ENCODE results near the gene ANKRD60. TPM values are rescaled to one million over a fixed set of nuclear protein-coding genes. Genes with fewer than 3 reads are reported as not detected.

ANKRD60 gene
- total and polyA plus RNA-seq, 2 experiments from 2014 or later, result not detected

DNA sequence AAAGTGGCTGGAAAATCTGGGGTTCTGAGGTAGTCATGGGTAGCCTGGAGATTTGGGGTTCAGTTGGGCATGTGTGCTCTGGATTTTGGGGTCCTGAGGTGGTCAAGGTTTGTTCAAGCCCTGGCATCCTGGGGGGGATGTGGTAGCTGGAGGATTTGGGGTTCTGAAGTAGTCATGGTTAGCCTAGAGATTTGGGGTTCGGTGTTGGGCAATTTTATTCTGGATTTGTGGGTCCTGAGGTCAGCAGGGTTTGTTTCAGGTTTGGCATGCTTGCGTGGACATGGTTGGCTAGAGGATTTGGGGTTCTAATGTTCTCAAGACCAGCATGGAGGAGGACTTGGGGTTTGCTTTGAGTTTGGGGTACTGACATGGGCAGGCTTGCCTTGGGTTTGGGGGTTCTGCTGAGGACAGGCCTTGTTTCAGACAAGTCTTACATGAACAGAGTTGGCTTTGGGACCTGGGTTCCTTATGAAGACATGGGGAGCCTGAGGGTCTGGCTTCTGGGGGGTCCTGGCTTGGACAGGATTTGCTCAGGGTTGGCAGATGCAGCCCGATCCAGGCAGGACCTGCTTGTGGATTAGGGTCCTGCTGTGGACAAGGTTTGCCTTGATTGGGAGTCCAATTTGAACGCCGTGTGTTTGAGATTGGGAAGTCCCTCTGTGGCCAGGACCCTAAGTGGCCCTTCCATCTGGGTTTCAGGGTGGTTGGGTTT lies 906 bp downstream of the ANKRD60 start:
- Histone ChIP-seq H3K36me3 (replicated peaks; ENCODE audit: insufficient read depth, low read depth) (no peaks in the 10 kb centered on the region), H3K4me1 (ENCODE audit: insufficient read depth) (peaks cover 9% of the 10 kb centered on the region), H3K79me2 (no peaks in the 10 kb centered on the region), H4K20me1 (ENCODE audit: insufficient read depth, poor library complexity, severe bottlenecking) (no peaks in the 10 kb centered on the region), H3K9me3 (ENCODE audit: low read depth) (no peaks in the 10 kb centered on the region), H3K27me3 (peaks cover 65% of the 10 kb centered on the region), H3K9me2 (replicated peaks; ENCODE audit: insufficient read depth) (no peaks in the 10 kb centered on the region), H3K4me2 (no peak overlapping the region), H3K4me3 (no peak overlapping the region), H2AFZ (no peak overlapping the region), H3K27ac (no peak overlapping the region)
- WGBS (ENCODE audit: low lambda C conversion rate, missing lambda C conversion rate), result 91% methylated on average over 5 of the region's 5 CpGs
- TF ChIP-seq EZH2phosphoT487 (IDR thresholded peaks at IDR 0.05; ENCODE audit: low read depth, severe bottlenecking, unreplicated experiment), result no peak
- TF ChIP-seq, protein P1, sequence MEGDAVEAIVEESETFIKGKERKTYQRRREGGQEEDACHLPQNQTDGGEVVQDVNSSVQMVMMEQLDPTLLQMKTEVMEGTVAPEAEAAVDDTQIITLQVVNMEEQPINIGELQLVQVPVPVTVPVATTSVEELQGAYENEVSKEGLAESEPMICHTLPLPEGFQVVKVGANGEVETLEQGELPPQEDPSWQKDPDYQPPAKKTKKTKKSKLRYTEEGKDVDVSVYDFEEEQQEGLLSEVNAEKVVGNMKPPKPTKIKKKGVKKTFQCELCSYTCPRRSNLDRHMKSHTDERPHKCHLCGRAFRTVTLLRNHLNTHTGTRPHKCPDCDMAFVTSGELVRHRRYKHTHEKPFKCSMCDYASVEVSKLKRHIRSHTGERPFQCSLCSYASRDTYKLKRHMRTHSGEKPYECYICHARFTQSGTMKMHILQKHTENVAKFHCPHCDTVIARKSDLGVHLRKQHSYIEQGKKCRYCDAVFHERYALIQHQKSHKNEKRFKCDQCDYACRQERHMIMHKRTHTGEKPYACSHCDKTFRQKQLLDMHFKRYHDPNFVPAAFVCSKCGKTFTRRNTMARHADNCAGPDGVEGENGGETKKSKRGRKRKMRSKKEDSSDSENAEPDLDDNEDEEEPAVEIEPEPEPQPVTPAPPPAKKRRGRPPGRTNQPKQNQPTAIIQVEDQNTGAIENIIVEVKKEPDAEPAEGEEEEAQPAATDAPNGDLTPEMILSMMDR (IDR thresholded peaks at IDR 0.05; ENCODE audit: poor library complexity), result no peak
- no peak for TF ChIP-seq EZH2 (IDR thresholded peaks at IDR 0.05; ENCODE audit: borderline replicate concordance)
- no peak for DNase-seq (ENCODE audit: low spot score)

DNA sequence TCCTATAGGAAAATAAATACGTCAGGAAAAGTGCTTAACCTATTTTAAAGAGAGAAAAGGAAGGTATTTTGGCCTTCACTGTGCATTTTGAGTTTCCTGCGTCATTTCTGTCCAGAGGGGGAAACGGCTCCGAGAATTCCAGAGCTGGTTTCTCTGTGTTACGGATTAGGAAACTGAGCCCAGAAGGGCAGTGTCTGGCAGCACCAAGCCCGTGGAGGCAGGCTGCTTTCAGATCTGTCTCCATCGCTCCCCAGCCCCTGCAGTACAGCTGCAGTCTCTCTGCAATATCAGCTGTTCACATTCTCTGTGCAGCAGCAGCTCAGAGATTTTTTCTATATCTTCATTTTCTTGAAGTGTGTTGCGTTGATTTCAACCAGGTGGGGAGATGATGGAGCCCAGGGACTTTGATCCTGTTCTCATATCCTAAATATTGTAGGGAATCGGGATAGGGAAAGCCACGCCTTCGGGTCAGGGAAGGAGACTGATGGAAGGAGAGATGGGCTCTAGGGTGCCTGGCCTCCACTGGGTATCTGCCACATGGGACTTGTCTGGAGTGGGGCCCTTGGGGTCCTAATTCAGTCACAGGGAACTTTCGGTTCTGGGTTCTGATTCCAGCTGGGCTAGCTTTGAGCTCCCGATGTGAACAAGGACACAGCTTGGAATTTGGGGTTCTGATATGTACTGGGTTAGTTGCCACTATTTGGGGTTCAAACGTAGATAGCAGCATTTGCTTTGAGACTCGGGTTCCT lies 2.8 kb downstream of the ANKRD60 start:
- Histone ChIP-seq H3K4me2 (no peak overlapping the region), H2AFZ (no peak overlapping the region), H3K9me3 (ENCODE audit: low read depth) (no peaks in the 10 kb centered on the region), H3K27ac (no peak overlapping the region), H4K20me1 (ENCODE audit: insufficient read depth, poor library complexity, severe bottlenecking) (no peaks in the 10 kb centered on the region), H3K27me3 (peaks cover 69% of the 10 kb centered on the region), H3K36me3 (replicated peaks; ENCODE audit: insufficient read depth, low read depth) (no peaks in the 10 kb centered on the region), H3K4me3 (no peak overlapping the region), H3K79me2 (no peaks in the 10 kb centered on the region), H3K9me2 (replicated peaks; ENCODE audit: insufficient read depth) (no peaks in the 10 kb centered on the region), H3K4me1 (ENCODE audit: insufficient read depth) (peaks cover 9% of the 10 kb centered on the region)
- 80% methylated on average over 15 of the region's 15 CpGs for WGBS (ENCODE audit: low lambda C conversion rate, missing lambda C conversion rate)
- TF ChIP-seq EZH2phosphoT487 (IDR thresholded peaks at IDR 0.05; ENCODE audit: low read depth, severe bottlenecking, unreplicated experiment) (no peak), EZH2 (IDR thresholded peaks at IDR 0.05; ENCODE audit: borderline replicate concordance) (no peak)
- TF ChIP-seq, protein P1 (IDR thresholded peaks at IDR 0.05; ENCODE audit: poor library complexity), result no peak
- DNase-seq (ENCODE audit: low spot score), result no peak

DNA sequence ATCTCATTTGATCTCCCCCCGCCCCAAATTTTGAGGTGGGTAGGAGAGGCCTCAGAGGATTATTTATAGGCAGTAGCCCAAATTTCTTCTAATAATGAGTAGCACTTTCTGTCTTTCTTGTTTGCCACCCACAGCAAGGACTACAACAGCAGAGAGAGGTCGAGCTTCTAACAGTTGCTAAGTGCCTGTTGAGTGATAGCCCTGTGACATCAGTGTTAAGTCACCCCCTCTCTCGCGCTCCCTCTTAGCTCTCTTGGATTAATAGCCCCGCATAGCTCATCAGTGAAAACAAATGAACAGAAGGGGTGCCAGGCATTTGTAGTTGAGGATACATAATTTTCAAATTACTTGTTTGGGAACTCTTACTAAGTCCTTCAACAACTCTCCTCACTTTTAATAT lies 3.5 kb downstream of the ANKRD60 start:
- peaks cover 62% of the 10 kb centered on the region for H3K27me3 ChIP-seq
- no peak for DNase-seq (ENCODE audit: low spot score)
- 63% methylated on average over 5 of the region's 5 CpGs for WGBS (ENCODE audit: low lambda C conversion rate, missing lambda C conversion rate)

More for the DNA sequence above, 3.5 kb downstream of the ANKRD60 start:
- Histone ChIP-seq H3K4me3 (no peak overlapping the region), H3K27ac (no peak overlapping the region), H3K4me1 (ENCODE audit: insufficient read depth) (peaks cover 9% of the 10 kb centered on the region), H4K20me1 (ENCODE audit: insufficient read depth, poor library complexity, severe bottlenecking) (no peaks in the 10 kb centered on the region), H3K9me2 (replicated peaks; ENCODE audit: insufficient read depth) (no peaks in the 10 kb centered on the region), H3K36me3 (replicated peaks; ENCODE audit: insufficient read depth, low read depth) (no peaks in the 10 kb centered on the region), H2AFZ (no peak overlapping the region), H3K9me3 (ENCODE audit: low read depth) (no peaks in the 10 kb centered on the region), H3K4me2 (no peak overlapping the region), H3K79me2 (no peaks in the 10 kb centered on the region)
- TF ChIP-seq EZH2 (IDR thresholded peaks at IDR 0.05; ENCODE audit: borderline replicate concordance), result no peak
- TF ChIP-seq EZH2phosphoT487 (IDR thresholded peaks at IDR 0.05; ENCODE audit: low read depth, severe bottlenecking, unreplicated experiment), result no peak
- TF ChIP-seq, protein P1 (IDR thresholded peaks at IDR 0.05; ENCODE audit: poor library complexity), result no peak
